Measurements from ENCODE around the gene WWOX. TPM values are rescaled to one million over a fixed set of nuclear protein-coding genes. Genes with fewer than 3 reads are reported as not detected.

Gene WWOX
- total and polyA plus RNA-seq, 2 of the 8 experiments (the other 6 are each of a cell fraction or from before 2014, with no cell fraction given), result 5.4 to 16.7 TPM

DNA sequence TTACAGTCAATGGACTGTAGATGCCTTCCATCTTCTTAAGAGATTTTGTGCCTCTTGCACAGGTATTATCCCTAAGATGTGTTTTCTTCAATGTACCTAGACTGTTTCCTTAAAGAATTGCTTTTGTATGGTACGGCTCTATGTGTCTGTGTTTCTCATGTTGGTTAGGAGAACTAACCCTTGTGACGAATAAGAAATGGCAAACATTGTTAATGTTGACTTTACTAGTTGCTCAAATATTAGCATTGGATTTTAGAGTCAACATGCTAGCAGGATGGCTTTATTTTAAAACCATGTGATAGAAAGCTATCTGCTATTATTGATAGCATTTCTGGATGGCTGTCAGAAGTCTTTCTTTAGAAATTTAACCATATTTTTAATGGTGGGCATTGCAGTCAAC lies 34.5 kb downstream of the WWOX start:
- Histone ChIP-seq H3K27ac (ENCODE audit: low read depth, low read length) (no peak overlapping the region), H4K20me1 (replicated peaks in 1 of 2; ENCODE audit: control insufficient read depth in 1 of 2, insufficient read depth in 2 of 2, low read length in 2 of 2) (no peaks in the 10 kb centered on the region), H3K36me3 (ENCODE audit: control insufficient read depth in 2 of 4, insufficient read depth in 4 of 4, low read length in 3 of 4) (no peaks in the 10 kb centered on the region), H4K91ac (replicated peaks; ENCODE audit: insufficient read length, low read length) (no peak overlapping the region), H3K79me2 (ENCODE audit: control insufficient read depth in 1 of 2, insufficient read depth in 2 of 2, low read length in 2 of 2) (no peaks in the 10 kb centered on the region), H2BK120ac (replicated peaks; ENCODE audit: low read depth, low read length) (no peak overlapping the region), H4K5ac (ENCODE audit: insufficient read length, low read depth, low read length) (no peak overlapping the region), H2BK5ac (ENCODE audit: low read depth, low read length) (no peak overlapping the region), H3K4ac (replicated peaks; ENCODE audit: insufficient read length, low read depth, low read length) (no peak overlapping the region), H3K14ac (ENCODE audit: insufficient read length) (no peak overlapping the region), H2BK20ac (ENCODE audit: low read length) (no peak overlapping the region), H3K79me1 (ENCODE audit: low read depth, low read length) (no peaks in the 10 kb centered on the region), H3K56ac (replicated peaks; ENCODE audit: insufficient read length, low read depth, low read length) (no peak overlapping the region), H3K4me3 (ENCODE audit: extremely low read depth in 1 of 4, insufficient read depth in 2 of 4, low read depth in 3 of 4, low read length in 4 of 4) (no peak overlapping the region), H3K18ac (ENCODE audit: extremely low read depth, low read length) (no peak overlapping the region), H2AK5ac (ENCODE audit: low read depth, low read length) (no peak overlapping the region), H3K23ac (ENCODE audit: insufficient read length) (no peak overlapping the region), H2BK12ac (ENCODE audit: low read depth, low read length) (no peak overlapping the region), H3K4me1 (replicated peaks in 1 of 4; ENCODE audit: control insufficient read depth in 3 of 4, insufficient read depth in 4 of 4, low read length in 3 of 4) (no peaks in the 10 kb centered on the region), H3K9ac (replicated peaks in 1 of 4; ENCODE audit: extremely low read depth in 1 of 4, low read depth in 3 of 4, low read length in 3 of 4) (no peak overlapping the region), H2AFZ (ENCODE audit: low read length) (no peak overlapping the region), H3K23me2 (ENCODE audit: low read depth, low read length) (no peaks in the 10 kb centered on the region), H3K4me2 (ENCODE audit: insufficient read depth in 1 of 2, low read depth in 2 of 2, low read length in 2 of 2) (no peak overlapping the region), H3K27me3 (replicated peaks in 1 of 4; ENCODE audit: control insufficient read depth in 3 of 4, extremely low read depth in 1 of 4, insufficient read depth in 3 of 4, low read length in 3 of 4) (peaks cover 0 to 1% (median 0%) of the 10 kb centered on the region in 4 experiments; a peak in 2 of 7 replicates), H3K9me3 (ENCODE audit: insufficient read depth in 2 of 2, low read depth in 1 of 2, low read length in 1 of 2) (no peaks in the 10 kb centered on the region), H2BK15ac (ENCODE audit: low read length) (no peak overlapping the region), H4K8ac (ENCODE audit: extremely low read depth, insufficient read depth, low read length) (no peak overlapping the region)
- no peak for DNase-seq (ENCODE audit: low read depth in 1 of 2, low spot score in 2 of 2)
- ChIA-PET POLR2A (ENCODE audit: partially characterized antibody) (no interaction called here), CTCF (ENCODE audit: partially characterized antibody) (interaction anchor here (0.6 to 1.1 kb wide), 2 partner anchors 10 to 14 kb away, joined by 4 to 6 read pairs; no protein-coding TSS in a partner anchor)
- WGBS, 2 experiments (ENCODE audit: extremely low coverage in 1 of 2, insufficient coverage in 1 of 2, insufficient read length in 1 of 2, insufficient replicate concordance in 2 of 2, low coverage in 1 of 2, low lambda C conversion rate in 2 of 2, missing lambda C conversion rate in 1 of 2), result 90% methylated on average over 2 of the region's 2 CpGs; no CpG with 5 or more reads in 1 of the 2 experiments
- FAIRE-seq, result no peak
- TF ChIP-seq, protein P1, sequence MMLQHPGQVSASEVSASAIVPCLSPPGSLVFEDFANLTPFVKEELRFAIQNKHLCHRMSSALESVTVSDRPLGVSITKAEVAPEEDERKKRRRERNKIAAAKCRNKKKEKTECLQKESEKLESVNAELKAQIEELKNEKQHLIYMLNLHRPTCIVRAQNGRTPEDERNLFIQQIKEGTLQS (IDR thresholded peaks at IDR 0.05; ENCODE audit: insufficient read depth, low read depth, low read length), result no peak
- no peak for TF ChIP-seq SP4 (IDR thresholded peaks at IDR 0.05; ENCODE audit: low read length)
- TF ChIP-seq CREB1 (IDR thresholded peaks at IDR 0.05), result no peak
- TF ChIP-seq MAFK (IDR thresholded peaks at IDR 0.05; ENCODE audit: low read depth, low read length), result no peak
- TF ChIP-seq RAD21 (IDR thresholded peaks at IDR 0.05 in 1 of 2, conservative IDR thresholded peaks at IDR 0.05 in 1 of 2; ENCODE audit: low read depth in 2 of 2, low read length in 2 of 2), result no peak
- TF ChIP-seq EP300 (IDR thresholded peaks at IDR 0.05; ENCODE audit: borderline replicate concordance in 1 of 2, low read depth in 2 of 2, low read length in 2 of 2), result no peak
- no peak for TF ChIP-seq CEBPB (IDR thresholded peaks at IDR 0.05; ENCODE audit: low read depth, low read length)
- no peak for TF ChIP-seq CBX5 (IDR thresholded peaks at IDR 0.05; ENCODE audit: low read depth, low read length)
- no peak for TF ChIP-seq TAF7 (optimal IDR thresholded peaks at IDR 0.05; ENCODE audit: borderline replicate concordance, low read depth, low read length)
- TF ChIP-seq, protein P2, sequence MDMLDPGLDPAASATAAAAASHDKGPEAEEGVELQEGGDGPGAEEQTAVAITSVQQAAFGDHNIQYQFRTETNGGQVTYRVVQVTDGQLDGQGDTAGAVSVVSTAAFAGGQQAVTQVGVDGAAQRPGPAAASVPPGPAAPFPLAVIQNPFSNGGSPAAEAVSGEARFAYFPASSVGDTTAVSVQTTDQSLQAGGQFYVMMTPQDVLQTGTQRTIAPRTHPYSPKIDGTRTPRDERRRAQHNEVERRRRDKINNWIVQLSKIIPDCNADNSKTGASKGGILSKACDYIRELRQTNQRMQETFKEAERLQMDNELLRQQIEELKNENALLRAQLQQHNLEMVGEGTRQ (IDR thresholded peaks at IDR 0.05; ENCODE audit: low read length), result no peak

Data from H1 (cell line).